ENCODE measurements around the gene GREB1.

- TF ChIP-seq GLIS1 (tag by site-specific recombination; IDR thresholded peaks at IDR 0.05) (no peak), BCL11A (tag by site-specific recombination; IDR thresholded peaks at IDR 0.05; ENCODE audit: low read depth) (no peak), SALL2 (tag by site-specific recombination; IDR thresholded peaks at IDR 0.05; ENCODE audit: borderline replicate concordance) (no peak), ZFP37 (tag by site-specific recombination; IDR thresholded peaks at IDR 0.05) (no peak), ZNF239 (tag by site-specific recombination; IDR thresholded peaks at IDR 0.05) (no peak), ZNF132 (tag by site-specific recombination; IDR thresholded peaks at IDR 0.05; ENCODE audit: borderline replicate concordance) (no peak)
Measured at GRCh38 chr2:11567631-11568031, 33.8 kb downstream of the GREB1 start.
